ENCODE measurements around the gene HDAC4. TPM values are rescaled to one million over a fixed set of nuclear protein-coding genes. Genes with fewer than 3 reads are reported as not detected.

Gene HDAC4
- total RNA-seq, 1 donor from 2014 or later: 6.8 TPM

GRCh38 chr2:239129147-239129920, 271.5 kb downstream of the HDAC4 start:
- no peak for DNase-seq (ENCODE audit: low read depth, low spot score)

GRCh38 chr2:239128706-239129105, 272.1 kb downstream of the HDAC4 start:
- no peak for DNase-seq (ENCODE audit: low read depth, low spot score)

- no peak for DNase-seq (ENCODE audit: low read depth, low spot score)
Measured at GRCh38 chr2:239127513-239127912, 273.3 kb downstream of the HDAC4 start.

- no peak for DNase-seq (ENCODE audit: low read depth, low spot score)
Measured at GRCh38 chr2:239125726-239126675, 274.8 kb downstream of the HDAC4 start.

GRCh38 chr2:239124152-239124899, 276.5 kb downstream of the HDAC4 start:
- no peak for DNase-seq (ENCODE audit: low read depth, low spot score)

GRCh38 chr2:239122421-239123110, 278.3 kb downstream of the HDAC4 start:
- no peak for DNase-seq (ENCODE audit: low read depth, low spot score)

- no peak for DNase-seq (ENCODE audit: low read depth, low spot score)
Measured at GRCh38 chr2:239121600-239122012, 279.2 kb downstream of the HDAC4 start.

- no peak for DNase-seq (ENCODE audit: low read depth, low spot score)
Measured at GRCh38 chr2:239120664-239121063, 280.2 kb downstream of the HDAC4 start.

GRCh38 chr2:239119346-239120126, 281.3 kb downstream of the HDAC4 start:
- no peak for DNase-seq (ENCODE audit: low read depth, low spot score)

- no peak for DNase-seq (ENCODE audit: low read depth, low spot score)
Measured at GRCh38 chr2:239118675-239119211, 282.1 kb downstream of the HDAC4 start.

- no peak for DNase-seq (ENCODE audit: low read depth, low spot score)
Measured at GRCh38 chr2:239118264-239118663, 282.6 kb downstream of the HDAC4 start.

GRCh38 chr2:239117831-239118230, 283.0 kb downstream of the HDAC4 start:
- no peak for DNase-seq (ENCODE audit: low read depth, low spot score)

GRCh38 chr2:239116456-239117246, 284.2 kb downstream of the HDAC4 start:
- no peak for DNase-seq (ENCODE audit: low read depth, low spot score)

- DNase-seq (ENCODE audit: low read depth, low spot score): no peak
Measured at GRCh38 chr2:239115616-239116015, 285.2 kb downstream of the HDAC4 start.

- DNase-seq (ENCODE audit: low read depth, low spot score): no peak
Measured at GRCh38 chr2:239114616-239115265, 286.1 kb downstream of the HDAC4 start.

GRCh38 chr2:239114119-239114581, 286.7 kb downstream of the HDAC4 start:
- DNase-seq (ENCODE audit: low read depth, low spot score): no peak

GRCh38 chr2:239113615-239114014, 287.2 kb downstream of the HDAC4 start:
- no peak for DNase-seq (ENCODE audit: low read depth, low spot score)

- no peak for DNase-seq (ENCODE audit: low read depth, low spot score)
Measured at GRCh38 chr2:239113171-239113570, 287.6 kb downstream of the HDAC4 start.
